Gastroesophageal sphincter (tissue), 3 donors: Measurements from ENCODE around the gene S100Z.

ENCODE experiments used
- CTCF ChIP-seq, 4 experiments: fragments of 200-600 bp in 2 of 4; fragments of 450-650 bp in 2 of 4; sonication (generic) in 1 of 4; IDR thresholded peaks; one replicate each; pipeline ENCODE4 v1.5.1; 2017 to 2019; ENCODE audit warnings: antibody characterized with exemption in 4 of 4, mild to moderate bottlenecking in 2 of 4, moderate library complexity in 2 of 4
- EP300 ChIP-seq: sonication (generic); formaldehyde crosslinking; IDR thresholded peaks from one replicate; pipeline ENCODE4 v1.6.1; 2017; ENCODE audit warnings: antibody characterized with exemption, mild to moderate bottlenecking

GRCh38 chr5:76941442-76941841, 91.6 kb downstream of the S100Z start:
- no peak for TF ChIP-seq CTCF (IDR thresholded peaks at IDR 0.05)
- TF ChIP-seq EP300, result no peak
